ENCODE results near the gene PTCRA.

DNA sequence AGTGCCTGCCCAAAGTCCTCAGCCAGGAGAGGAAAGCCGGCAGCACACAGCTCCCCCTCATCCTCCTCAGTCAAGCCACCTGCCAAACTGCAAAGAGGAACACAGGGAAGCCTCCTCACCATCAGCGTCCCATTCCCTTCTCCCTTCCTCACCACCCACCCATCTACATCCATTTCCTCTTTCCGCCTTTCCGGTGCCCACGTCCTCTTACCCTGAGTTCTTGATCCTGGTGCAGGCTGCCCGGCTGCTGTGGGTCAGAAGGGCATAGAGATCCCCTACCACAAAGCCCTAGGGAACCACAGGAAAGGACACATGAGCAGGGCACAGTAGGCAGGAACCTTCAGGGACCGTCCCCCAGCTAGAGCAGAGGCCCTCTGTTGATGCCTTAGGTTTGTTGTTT lies 50.7 kb downstream of the PTCRA start:
- no peak for TF ChIP-seq MAZ (IDR thresholded peaks at IDR 0.05; ENCODE audit: borderline replicate concordance, low read depth, low read length)
- TF ChIP-seq, protein P1, sequence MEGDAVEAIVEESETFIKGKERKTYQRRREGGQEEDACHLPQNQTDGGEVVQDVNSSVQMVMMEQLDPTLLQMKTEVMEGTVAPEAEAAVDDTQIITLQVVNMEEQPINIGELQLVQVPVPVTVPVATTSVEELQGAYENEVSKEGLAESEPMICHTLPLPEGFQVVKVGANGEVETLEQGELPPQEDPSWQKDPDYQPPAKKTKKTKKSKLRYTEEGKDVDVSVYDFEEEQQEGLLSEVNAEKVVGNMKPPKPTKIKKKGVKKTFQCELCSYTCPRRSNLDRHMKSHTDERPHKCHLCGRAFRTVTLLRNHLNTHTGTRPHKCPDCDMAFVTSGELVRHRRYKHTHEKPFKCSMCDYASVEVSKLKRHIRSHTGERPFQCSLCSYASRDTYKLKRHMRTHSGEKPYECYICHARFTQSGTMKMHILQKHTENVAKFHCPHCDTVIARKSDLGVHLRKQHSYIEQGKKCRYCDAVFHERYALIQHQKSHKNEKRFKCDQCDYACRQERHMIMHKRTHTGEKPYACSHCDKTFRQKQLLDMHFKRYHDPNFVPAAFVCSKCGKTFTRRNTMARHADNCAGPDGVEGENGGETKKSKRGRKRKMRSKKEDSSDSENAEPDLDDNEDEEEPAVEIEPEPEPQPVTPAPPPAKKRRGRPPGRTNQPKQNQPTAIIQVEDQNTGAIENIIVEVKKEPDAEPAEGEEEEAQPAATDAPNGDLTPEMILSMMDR (conservative IDR thresholded peaks at IDR 0.05; ENCODE audit: low read depth, low read length): no peak
- no peak for TF ChIP-seq POLR2A (IDR thresholded peaks at IDR 0.05; ENCODE audit: low read depth, low read length)
- no peak for TF ChIP-seq MXI1 (IDR thresholded peaks at IDR 0.05; ENCODE audit: borderline replicate concordance, low read depth, low read length)
- no peak for TF ChIP-seq CHD1 (IDR thresholded peaks at IDR 0.05; ENCODE audit: low read depth, low read length)
- TF ChIP-seq RCOR1 (IDR thresholded peaks at IDR 0.05; ENCODE audit: insufficient replicate concordance, low read length): no peak
- no peak for TF ChIP-seq RFX5 (IDR thresholded peaks at IDR 0.05; ENCODE audit: low read depth, low read length)
- TF ChIP-seq, protein P2, sequence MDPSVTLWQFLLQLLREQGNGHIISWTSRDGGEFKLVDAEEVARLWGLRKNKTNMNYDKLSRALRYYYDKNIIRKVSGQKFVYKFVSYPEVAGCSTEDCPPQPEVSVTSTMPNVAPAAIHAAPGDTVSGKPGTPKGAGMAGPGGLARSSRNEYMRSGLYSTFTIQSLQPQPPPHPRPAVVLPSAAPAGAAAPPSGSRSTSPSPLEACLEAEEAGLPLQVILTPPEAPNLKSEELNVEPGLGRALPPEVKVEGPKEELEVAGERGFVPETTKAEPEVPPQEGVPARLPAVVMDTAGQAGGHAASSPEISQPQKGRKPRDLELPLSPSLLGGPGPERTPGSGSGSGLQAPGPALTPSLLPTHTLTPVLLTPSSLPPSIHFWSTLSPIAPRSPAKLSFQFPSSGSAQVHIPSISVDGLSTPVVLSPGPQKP (IDR thresholded peaks at IDR 0.05; ENCODE audit: borderline replicate concordance, low read depth, low read length): no peak
- no peak for TF ChIP-seq RAD21 (IDR thresholded peaks at IDR 0.05; ENCODE audit: low read length)
- no peak for TF ChIP-seq MAFK (IDR thresholded peaks at IDR 0.05; ENCODE audit: low read depth, low read length)
